A204.1 (cell line): ENCODE results near the gene SPN.
"Not testable (repeated sequence)": the region's sequence is repeated elsewhere in the genome, so short reads cannot be mapped to it uniquely, and the experiment has no call there.

Source experiments
- FAIRE-seq: peaks from 2 replicates; lab custom pipeline; 2012; peaks lifted over from hg19 to GRCh38; lab: Jason Lieb, UNC

The SPN gene

GRCh38 chr16:29678691-29679267, 15.7 kb downstream of the SPN start, which contains the start of gene QPRT:
Gene QPRT (plus strand): TSS chr16:29679180. CDS start chr16:29679198, 18 bp downstream.
- FAIRE-seq = no peak

GRCh38 chr16:29680180-29680598, 17.1 kb downstream of the SPN start:
- no peak for FAIRE-seq

GRCh38 chr16:29683543-29684090, 20.6 kb downstream of the SPN start:
- FAIRE-seq = no peak

- no peak for FAIRE-seq
These were observed 21.6 kb downstream of the SPN start for GRCh38 chr16:29684679-29685078.

GRCh38 chr16:29686740-29687332, 23.8 kb downstream of the SPN start:
- FAIRE-seq = no peak

- FAIRE-seq = no peak
These were observed 24.7 kb downstream of the SPN start for GRCh38 chr16:29687755-29688154.

GRCh38 chr16:29688172-29688571, 25.1 kb downstream of the SPN start:
- FAIRE-seq = no peak

- FAIRE-seq = not testable (repeated sequence)
These were observed 26.7 kb downstream of the SPN start for GRCh38 chr16:29689490-29690351.

- FAIRE-seq = not testable (repeated sequence)
These were observed 29.6 kb downstream of the SPN start for GRCh38 chr16:29692606-29693005.

- FAIRE-seq = no peak
These were observed 31.5 kb downstream of the SPN start for GRCh38 chr16:29694384-29695195.

GRCh38 chr16:29695675-29696074, 32.6 kb downstream of the SPN start:
- FAIRE-seq = not testable (repeated sequence)

GRCh38 chr16:29696881-29697331, 33.9 kb downstream of the SPN start:
- no peak for FAIRE-seq

GRCh38 chr16:29697391-29697790, 34.3 kb downstream of the SPN start:
- no peak for FAIRE-seq

GRCh38 chr16:29698042-29698441, 35.0 kb downstream of the SPN start:
- FAIRE-seq = no peak

- no peak for FAIRE-seq
These were observed 35.7 kb downstream of the SPN start for GRCh38 chr16:29698484-29699323.

GRCh38 chr16:29699324-29700219, 36.5 kb downstream of the SPN start:
- no peak for FAIRE-seq

- peak; percentile 56 for FAIRE-seq
These were observed 37.4 kb downstream of the SPN start for GRCh38 chr16:29700253-29700987.

GRCh38 chr16:29701214-29701555, 38.1 kb downstream of the SPN start:
- FAIRE-seq = no peak

- FAIRE-seq = no peak
These were observed 39.2 kb downstream of the SPN start for GRCh38 chr16:29702269-29702668.
